B cell (primary cell): Measurements from ENCODE around the gene PPP1R9A. TPM values are rescaled to one million over a fixed set of nuclear protein-coding genes. Genes with fewer than 3 reads are reported as not detected.

ENCODE experiments used
- ATAC-seq: fragments of 200-7000 bp; cut with Tn5 transposase; one replicate; pipeline ENCODE4 v1.10.0; 2021; ENCODE audit warnings: low read depth, mild to moderate bottlenecking, moderate number of reproducible peaks, moderate library complexity
- CTCF ChIA-PET: fragments of 350-600 bp; sonication (Branson Sonifier 250); formaldehyde crosslinking; loops from one replicate; lab custom pipeline; 2021; ENCODE audit warnings: antibody characterized with exemption, inconsistent platforms; lab: Charles Lee
- POLR2A ChIA-PET: fragments of 350-600 bp; sonication (Branson Sonifier 250); formaldehyde crosslinking; loops from one replicate; lab custom pipeline; 2021; ENCODE audit warnings: antibody characterized with exemption; lab: Charles Lee
- DNase-seq: peaks from one replicate; pipeline ENCODE4 v3.0.0; 2013
- H2AFZ ChIP-seq: 2 replicates; pipeline ENCODE4 v1.6.1; 2012; ENCODE audit warnings: mild to moderate bottlenecking, low read depth, low read length; ENCODE audit not compliant: insufficient read depth, poor library complexity, severe bottlenecking
- H3K27ac ChIP-seq, 2 donors: 1 replicate in 1 of 2; 2 replicates in 1 of 2; pipeline ENCODE4 v1.5.1; 2012 to 2013; ENCODE audit warnings: low read length in 2 of 2, mild to moderate bottlenecking in 2 of 2, moderate library complexity in 1 of 2
- H3K27me3 ChIP-seq, 4 experiments: fragments of 200-600 bp in 1 of 4; sonication (generic) in 1 of 4; replicated peaks in 1 of 4; 1 replicate in 2 of 4; 2 replicates in 2 of 4; pipeline versions ENCODE4 v1.6.1 to v1.7.0; 2013 to 2016; ENCODE audit warnings: low read length in 3 of 4, mild to moderate bottlenecking in 2 of 4, mixed read lengths in 1 of 4, moderate library complexity in 1 of 4; ENCODE audit not compliant: insufficient read depth in 4 of 4, control insufficient read depth in 3 of 4; ENCODE audit errors: control extremely low read depth in 1 of 4
- H3K36me3 ChIP-seq, 2 experiments: replicated peaks in 1 of 2; 1 replicate in 1 of 2; 2 replicates in 1 of 2; pipeline versions ENCODE4 v1.6.1 to v1.7.1; 2013; ENCODE audit warnings: low read length in 1 of 2; ENCODE audit not compliant: insufficient read depth in 2 of 2, control insufficient read depth in 1 of 2; ENCODE audit errors: control extremely low read depth in 1 of 2, extremely low read depth in 1 of 2
- H3K4me1 ChIP-seq, 2 donors: fragments of 200-600 bp in 1 of 2; sonication (generic) in 1 of 2; 1 replicate in 1 of 2; 2 replicates in 1 of 2; pipeline versions ENCODE4 v1.5.1 to v1.6.1; 2013 to 2017; ENCODE audit warnings: low read length in 2 of 2; ENCODE audit not compliant: control insufficient read depth in 2 of 2, insufficient read depth in 2 of 2
- H3K4me2 ChIP-seq: replicated peaks from 2 replicates; pipeline ENCODE3; 2012; ENCODE audit warnings: mild to moderate bottlenecking, low read depth, low read length; ENCODE audit not compliant: poor library complexity, severe bottlenecking
- H3K4me3 ChIP-seq, 5 experiments: fragments of 200-600 bp in 1 of 5; sonication (generic) in 1 of 5; 1 replicate in 3 of 5; 2 replicates in 2 of 5; pipeline versions ENCODE4 v1.5.1 to v1.7.0; 2011 to 2016; ENCODE audit warnings: low read length in 4 of 5, mild to moderate bottlenecking in 4 of 5, low read depth in 2 of 5, control low read depth in 1 of 5, moderate library complexity in 1 of 5; ENCODE audit not compliant: insufficient read depth in 1 of 5; ENCODE audit errors: control extremely low read depth in 1 of 5, extremely low read depth in 1 of 5
- H3K79me2 ChIP-seq: fragments of 200-600 bp; sonication (generic); one replicate; pipeline ENCODE4 v1.6.0; 2016; ENCODE audit warnings: low read length; ENCODE audit not compliant: control insufficient read depth, insufficient read depth
- H3K9ac ChIP-seq: fragments of 200-600 bp; sonication (generic); 2 replicates; pipeline ENCODE4 v1.6.1; 2017; ENCODE audit warnings: mild to moderate bottlenecking, low read length, moderate library complexity
- H3K9me3 ChIP-seq, 3 donors: one replicate each; pipeline versions ENCODE4 v1.6.1 to v1.7.1; 2013; ENCODE audit warnings: low read length in 2 of 3; ENCODE audit not compliant: control insufficient read depth in 2 of 3, insufficient read depth in 1 of 3; ENCODE audit errors: control extremely low read depth in 1 of 3
- H4K20me1 ChIP-seq: 2 replicates; pipeline ENCODE4 v1.6.0; 2012; ENCODE audit warnings: mild to moderate bottlenecking, low read length; ENCODE audit not compliant: insufficient read depth, control insufficient read depth, poor library complexity, severe bottlenecking
- H3K27ac Mint-ChIP-seq: one replicate; pipeline ENCODE4 v1.8.0; 2021; ENCODE audit warnings: mixed read lengths
- H3K27me3 Mint-ChIP-seq: one replicate; pipeline ENCODE4 v1.8.0; 2021; ENCODE audit warnings: mixed read lengths
- H3K4me1 Mint-ChIP-seq: one replicate; pipeline ENCODE4 v1.8.0; 2021; ENCODE audit warnings: mixed read lengths
- H3K4me3 Mint-ChIP-seq: one replicate; pipeline ENCODE4 v1.8.0; 2021; ENCODE audit warnings: mixed read lengths
- H3K9me3 Mint-ChIP-seq: one replicate; pipeline ENCODE4 v1.8.0; 2022; ENCODE audit warnings: mixed read lengths; ENCODE audit not compliant: insufficient read depth
- CTCF ChIP-seq: fragments of 200-600 bp; IDR thresholded peaks from one replicate; pipeline ENCODE4 v1.8.0; 2022; ENCODE audit warnings: antibody characterized with exemption, mild to moderate bottlenecking
- EZH2 ChIP-seq: IDR thresholded peaks from 2 replicates; pipeline ENCODE4 v1.6.1; 2012; ENCODE audit warnings: borderline replicate concordance, low read depth, mild to moderate bottlenecking, moderate library complexity, low read length; ENCODE audit not compliant: insufficient read depth, poor library complexity, severe bottlenecking
- WGBS: methylation state at CpG from one replicate; pipeline ENCODE4 v1.1.5; 2013; ENCODE audit warnings: missing lambda C conversion rate; ENCODE audit not compliant: insufficient coverage; 5-methylcytosine and 5-hydroxymethylcytosine counted together
- intact Hi-C: fragments of 100-400 bp; cut with micrococcal nuclease; formaldehyde crosslinking; loops from one replicate; pipeline ENCODE4 v1.10.0; 2022
- polyA plus RNA-seq: library from polyadenylated mRNA; depleted of rRNA; stranded (reverse); fragments of >200 nt; gene quantifications from 2 replicates; pipeline ENCODE4 v1.2.3, GENCODE V29; 2012
- total RNA-seq, 2 donors: library from RNA; stranded (reverse); fragments of 120-200 nt in 1 of 2; gene quantifications; 1 replicate in 1 of 2; 2 replicates in 1 of 2; pipeline versions ENCODE4 v1.2.3 to v1.2.4, GENCODE V29; 2013 to 2022

Gene PPP1R9A
- total and polyA plus RNA-seq, 2 donors (not counting 1 experiment from before 2014, with no cell fraction given), result 1.1 to 4.8 TPM

GRCh38 chr7:95246831-95247370 lies 339.5 kb downstream of the PPP1R9A start:
- intact Hi-C loops, result loop anchor here (5.0 kb wide), 1 partner anchor 800 kb away; no protein-coding TSS in a partner anchor
- 9% methylated on average over 4 of the region's 5 CpGs for WGBS
- no peak overlapping the region for H3K4me3 ChIP-seq
- H4K20me1 ChIP-seq, result no peaks in the 10 kb centered on the region
- no peak for ATAC-seq
- Mint-ChIP-seq H3K4me1 (no peaks in the 10 kb centered on the region), H3K4me3 (no peak overlapping the region), H3K27me3 (no peaks in the 10 kb centered on the region), H3K9me3 (no peaks in the 10 kb centered on the region), H3K27ac (no peak overlapping the region)
- H3K4me2 ChIP-seq, result no peak overlapping the region
- no peak overlapping the region for H2AFZ ChIP-seq
- H3K36me3 ChIP-seq, result no peaks in the 10 kb centered on the region
- peak; percentile 35 for DNase-seq
- no peak overlapping the region for H3K9ac ChIP-seq
- H3K27me3 ChIP-seq, result no peaks in the 10 kb centered on the region
- H3K9me3 ChIP-seq, result no peaks in the 10 kb centered on the region
- no peaks in the 10 kb centered on the region for H3K79me2 ChIP-seq
- POLR2A ChIA-PET, result no interaction called here
- H3K4me1 ChIP-seq, result no peaks in the 10 kb centered on the region
- CTCF ChIA-PET, result interaction anchor here (0.5 to 2.0 kb wide), 7 partner anchors 28 to 801 kb away, joined by 3 to 25 read pairs (median 4); no protein-coding TSS in a partner anchor
- H3K27ac ChIP-seq, result no peak overlapping the region
- TF ChIP-seq CTCF (peak; percentile 55), EZH2 (no peak)

- Histone ChIP-seq H3K9ac (no peak overlapping the region), H2AFZ (no peak overlapping the region), H3K27me3 (no peaks in the 10 kb centered on the region), H4K20me1 (no peaks in the 10 kb centered on the region), H3K36me3 (no peaks in the 10 kb centered on the region), H3K9me3 (no peaks in the 10 kb centered on the region), H3K79me2 (no peaks in the 10 kb centered on the region), H3K4me3 (no peak overlapping the region), H3K27ac (no peak overlapping the region), H3K4me1 (no peaks in the 10 kb centered on the region), H3K4me2 (no peak overlapping the region)
- POLR2A ChIA-PET, result no interaction called here
- no peak for ATAC-seq
- DNase-seq, result no peak
- Mint-ChIP-seq H3K27me3 (no peaks in the 10 kb centered on the region), H3K4me3 (no peak overlapping the region), H3K4me1 (no peaks in the 10 kb centered on the region), H3K27ac (no peak overlapping the region), H3K9me3 (no peaks in the 10 kb centered on the region)
- intact Hi-C loops, result no loop called here
- 94% methylated on average over 6 of the region's 6 CpGs for WGBS
- CTCF ChIA-PET, result no interaction called here
- TF ChIP-seq EZH2, result no peak
- no peak for TF ChIP-seq CTCF
Observed at GRCh38 chr7:95250571-95250970, 343.2 kb downstream of the PPP1R9A start.
